H1 (cell line): ENCODE results near the gene FGFRL1.

Experiments
- ASH2L ChIP-seq: fragments of 200-600, 300-600 bp; sonication (generic); IDR thresholded peaks from one replicate; pipeline ENCODE4 v1.7.1; 2017; ENCODE audit warnings: low read length
- CEBPB ChIP-seq: IDR thresholded peaks from 2 replicates; pipeline ENCODE4 v1.6.1; 2012; ENCODE audit warnings: low read depth, low read length
- EP300 ChIP-seq, 2 experiments: IDR thresholded peaks; 1 replicate in 1 of 2; 2 replicates in 1 of 2; pipeline ENCODE4 v1.6.1; 2011 to 2012; ENCODE audit warnings: low read depth in 2 of 2, low read length in 2 of 2, mild to moderate bottlenecking in 2 of 2, borderline replicate concordance in 1 of 2, inconsistent platforms in 1 of 2, moderate library complexity in 1 of 2
- KDM1A ChIP-seq: fragments of 200-600, 300-600 bp; sonication (generic); IDR thresholded peaks from 2 replicates; pipeline ENCODE4 v1.7.1; 2016; ENCODE audit warnings: mild to moderate bottlenecking, low read length, borderline replicate concordance
- POLR2A ChIP-seq, 2 experiments: IDR thresholded peaks; 1 replicate in 1 of 2; 2 replicates in 1 of 2; pipeline ENCODE4 v1.6.1; 2011; ENCODE audit warnings: low read depth in 2 of 2, low read length in 2 of 2, mild to moderate bottlenecking in 2 of 2; ENCODE audit errors: control extremely low read depth in 1 of 2
- POLR2AphosphoS5 ChIP-seq: IDR thresholded peaks from 2 replicates; pipeline ENCODE4 v1.6.1; 2011; ENCODE audit warnings: low read depth, low read length
- SUZ12 ChIP-seq: fragments of 200-600 bp; sonication (generic); IDR thresholded peaks from 2 replicates; pipeline ENCODE4 v1.6.1; 2012; ENCODE audit warnings: mild to moderate bottlenecking, inconsistent platforms, low read length, moderate library complexity, mixed read lengths
- TF ChIP-seq, protein P1 (sequence below), 3 experiments: IDR thresholded peaks; 1 replicate in 2 of 3; 2 replicates in 1 of 3; pipeline versions ENCODE4 v1.5.1 to v1.6.1; 2011; ENCODE audit warnings: low read length in 3 of 3, mild to moderate bottlenecking in 3 of 3, inconsistent platforms in 2 of 3, low read depth in 1 of 3, moderate library complexity in 1 of 3; ENCODE audit not compliant: insufficient read depth in 1 of 3; ENCODE audit errors: control extremely low read depth in 1 of 3
- TF ChIP-seq, protein P2 (sequence below): fragments of 300-600 bp; sonication (generic); IDR thresholded peaks from 2 replicates; pipeline ENCODE4 v1.7.1; 2012; ENCODE audit warnings: low read length, moderate library complexity, mild to moderate bottlenecking, inconsistent platforms; ENCODE audit not compliant: insufficient replicate concordance

DNA sequence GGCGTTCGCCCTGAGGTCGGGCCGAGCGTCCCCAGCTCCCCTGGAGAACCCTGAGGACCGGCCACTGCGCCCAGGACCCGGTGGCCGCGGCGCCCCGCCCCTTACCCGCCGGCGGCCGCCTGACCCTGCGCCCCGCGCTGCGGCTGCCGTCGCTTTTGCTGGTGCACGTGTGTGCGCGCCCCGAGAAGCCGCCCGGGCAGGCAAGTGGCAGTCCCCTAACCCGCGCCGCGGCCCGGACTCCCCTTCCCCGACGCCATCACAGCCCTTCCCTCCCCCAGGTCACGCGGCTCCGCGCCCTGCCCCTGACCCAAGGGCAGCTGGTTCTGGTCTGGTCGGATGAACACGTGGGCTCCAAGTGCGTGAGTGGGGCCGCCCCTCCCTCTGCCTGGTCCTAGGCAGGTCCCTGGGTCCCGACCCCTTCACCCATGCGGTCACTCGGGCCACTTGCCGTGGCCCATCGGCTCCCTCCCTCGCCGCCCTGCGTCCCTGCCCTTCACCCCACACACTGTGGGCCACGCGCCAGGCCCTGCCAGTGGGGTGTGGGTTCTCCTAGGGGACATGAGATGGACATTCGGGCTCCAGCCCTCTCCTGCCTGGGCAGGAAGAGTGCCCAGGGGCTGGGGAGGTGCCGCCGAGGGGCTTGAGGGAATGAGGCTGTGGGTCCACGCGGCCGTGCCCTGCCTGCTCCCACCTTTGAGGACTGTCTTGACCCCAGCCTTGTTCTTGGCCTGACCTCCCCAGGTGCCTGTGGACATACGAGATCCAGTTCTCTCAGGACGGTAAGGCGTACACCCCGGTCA, 8.0 kb upstream of the FGFRL1 start:
- TF ChIP-seq, protein P1, sequence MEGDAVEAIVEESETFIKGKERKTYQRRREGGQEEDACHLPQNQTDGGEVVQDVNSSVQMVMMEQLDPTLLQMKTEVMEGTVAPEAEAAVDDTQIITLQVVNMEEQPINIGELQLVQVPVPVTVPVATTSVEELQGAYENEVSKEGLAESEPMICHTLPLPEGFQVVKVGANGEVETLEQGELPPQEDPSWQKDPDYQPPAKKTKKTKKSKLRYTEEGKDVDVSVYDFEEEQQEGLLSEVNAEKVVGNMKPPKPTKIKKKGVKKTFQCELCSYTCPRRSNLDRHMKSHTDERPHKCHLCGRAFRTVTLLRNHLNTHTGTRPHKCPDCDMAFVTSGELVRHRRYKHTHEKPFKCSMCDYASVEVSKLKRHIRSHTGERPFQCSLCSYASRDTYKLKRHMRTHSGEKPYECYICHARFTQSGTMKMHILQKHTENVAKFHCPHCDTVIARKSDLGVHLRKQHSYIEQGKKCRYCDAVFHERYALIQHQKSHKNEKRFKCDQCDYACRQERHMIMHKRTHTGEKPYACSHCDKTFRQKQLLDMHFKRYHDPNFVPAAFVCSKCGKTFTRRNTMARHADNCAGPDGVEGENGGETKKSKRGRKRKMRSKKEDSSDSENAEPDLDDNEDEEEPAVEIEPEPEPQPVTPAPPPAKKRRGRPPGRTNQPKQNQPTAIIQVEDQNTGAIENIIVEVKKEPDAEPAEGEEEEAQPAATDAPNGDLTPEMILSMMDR (IDR thresholded peaks at IDR 0.05; ENCODE audit: control extremely low read depth in 1 of 3, insufficient read depth in 1 of 3, low read depth in 1 of 3, low read length in 3 of 3), result no peak
- TF ChIP-seq ASH2L (no peak), EP300 (IDR thresholded peaks at IDR 0.05; ENCODE audit: borderline replicate concordance in 1 of 2, low read depth in 2 of 2, low read length in 2 of 2) (no peak), CEBPB (no peak), POLR2A (IDR thresholded peaks at IDR 0.05; ENCODE audit: control extremely low read depth in 1 of 2, low read depth in 2 of 2, low read length in 2 of 2) (no peak), SUZ12 (no peak), POLR2AphosphoS5 (no peak), KDM1A (no peak)
- TF ChIP-seq, protein P2, sequence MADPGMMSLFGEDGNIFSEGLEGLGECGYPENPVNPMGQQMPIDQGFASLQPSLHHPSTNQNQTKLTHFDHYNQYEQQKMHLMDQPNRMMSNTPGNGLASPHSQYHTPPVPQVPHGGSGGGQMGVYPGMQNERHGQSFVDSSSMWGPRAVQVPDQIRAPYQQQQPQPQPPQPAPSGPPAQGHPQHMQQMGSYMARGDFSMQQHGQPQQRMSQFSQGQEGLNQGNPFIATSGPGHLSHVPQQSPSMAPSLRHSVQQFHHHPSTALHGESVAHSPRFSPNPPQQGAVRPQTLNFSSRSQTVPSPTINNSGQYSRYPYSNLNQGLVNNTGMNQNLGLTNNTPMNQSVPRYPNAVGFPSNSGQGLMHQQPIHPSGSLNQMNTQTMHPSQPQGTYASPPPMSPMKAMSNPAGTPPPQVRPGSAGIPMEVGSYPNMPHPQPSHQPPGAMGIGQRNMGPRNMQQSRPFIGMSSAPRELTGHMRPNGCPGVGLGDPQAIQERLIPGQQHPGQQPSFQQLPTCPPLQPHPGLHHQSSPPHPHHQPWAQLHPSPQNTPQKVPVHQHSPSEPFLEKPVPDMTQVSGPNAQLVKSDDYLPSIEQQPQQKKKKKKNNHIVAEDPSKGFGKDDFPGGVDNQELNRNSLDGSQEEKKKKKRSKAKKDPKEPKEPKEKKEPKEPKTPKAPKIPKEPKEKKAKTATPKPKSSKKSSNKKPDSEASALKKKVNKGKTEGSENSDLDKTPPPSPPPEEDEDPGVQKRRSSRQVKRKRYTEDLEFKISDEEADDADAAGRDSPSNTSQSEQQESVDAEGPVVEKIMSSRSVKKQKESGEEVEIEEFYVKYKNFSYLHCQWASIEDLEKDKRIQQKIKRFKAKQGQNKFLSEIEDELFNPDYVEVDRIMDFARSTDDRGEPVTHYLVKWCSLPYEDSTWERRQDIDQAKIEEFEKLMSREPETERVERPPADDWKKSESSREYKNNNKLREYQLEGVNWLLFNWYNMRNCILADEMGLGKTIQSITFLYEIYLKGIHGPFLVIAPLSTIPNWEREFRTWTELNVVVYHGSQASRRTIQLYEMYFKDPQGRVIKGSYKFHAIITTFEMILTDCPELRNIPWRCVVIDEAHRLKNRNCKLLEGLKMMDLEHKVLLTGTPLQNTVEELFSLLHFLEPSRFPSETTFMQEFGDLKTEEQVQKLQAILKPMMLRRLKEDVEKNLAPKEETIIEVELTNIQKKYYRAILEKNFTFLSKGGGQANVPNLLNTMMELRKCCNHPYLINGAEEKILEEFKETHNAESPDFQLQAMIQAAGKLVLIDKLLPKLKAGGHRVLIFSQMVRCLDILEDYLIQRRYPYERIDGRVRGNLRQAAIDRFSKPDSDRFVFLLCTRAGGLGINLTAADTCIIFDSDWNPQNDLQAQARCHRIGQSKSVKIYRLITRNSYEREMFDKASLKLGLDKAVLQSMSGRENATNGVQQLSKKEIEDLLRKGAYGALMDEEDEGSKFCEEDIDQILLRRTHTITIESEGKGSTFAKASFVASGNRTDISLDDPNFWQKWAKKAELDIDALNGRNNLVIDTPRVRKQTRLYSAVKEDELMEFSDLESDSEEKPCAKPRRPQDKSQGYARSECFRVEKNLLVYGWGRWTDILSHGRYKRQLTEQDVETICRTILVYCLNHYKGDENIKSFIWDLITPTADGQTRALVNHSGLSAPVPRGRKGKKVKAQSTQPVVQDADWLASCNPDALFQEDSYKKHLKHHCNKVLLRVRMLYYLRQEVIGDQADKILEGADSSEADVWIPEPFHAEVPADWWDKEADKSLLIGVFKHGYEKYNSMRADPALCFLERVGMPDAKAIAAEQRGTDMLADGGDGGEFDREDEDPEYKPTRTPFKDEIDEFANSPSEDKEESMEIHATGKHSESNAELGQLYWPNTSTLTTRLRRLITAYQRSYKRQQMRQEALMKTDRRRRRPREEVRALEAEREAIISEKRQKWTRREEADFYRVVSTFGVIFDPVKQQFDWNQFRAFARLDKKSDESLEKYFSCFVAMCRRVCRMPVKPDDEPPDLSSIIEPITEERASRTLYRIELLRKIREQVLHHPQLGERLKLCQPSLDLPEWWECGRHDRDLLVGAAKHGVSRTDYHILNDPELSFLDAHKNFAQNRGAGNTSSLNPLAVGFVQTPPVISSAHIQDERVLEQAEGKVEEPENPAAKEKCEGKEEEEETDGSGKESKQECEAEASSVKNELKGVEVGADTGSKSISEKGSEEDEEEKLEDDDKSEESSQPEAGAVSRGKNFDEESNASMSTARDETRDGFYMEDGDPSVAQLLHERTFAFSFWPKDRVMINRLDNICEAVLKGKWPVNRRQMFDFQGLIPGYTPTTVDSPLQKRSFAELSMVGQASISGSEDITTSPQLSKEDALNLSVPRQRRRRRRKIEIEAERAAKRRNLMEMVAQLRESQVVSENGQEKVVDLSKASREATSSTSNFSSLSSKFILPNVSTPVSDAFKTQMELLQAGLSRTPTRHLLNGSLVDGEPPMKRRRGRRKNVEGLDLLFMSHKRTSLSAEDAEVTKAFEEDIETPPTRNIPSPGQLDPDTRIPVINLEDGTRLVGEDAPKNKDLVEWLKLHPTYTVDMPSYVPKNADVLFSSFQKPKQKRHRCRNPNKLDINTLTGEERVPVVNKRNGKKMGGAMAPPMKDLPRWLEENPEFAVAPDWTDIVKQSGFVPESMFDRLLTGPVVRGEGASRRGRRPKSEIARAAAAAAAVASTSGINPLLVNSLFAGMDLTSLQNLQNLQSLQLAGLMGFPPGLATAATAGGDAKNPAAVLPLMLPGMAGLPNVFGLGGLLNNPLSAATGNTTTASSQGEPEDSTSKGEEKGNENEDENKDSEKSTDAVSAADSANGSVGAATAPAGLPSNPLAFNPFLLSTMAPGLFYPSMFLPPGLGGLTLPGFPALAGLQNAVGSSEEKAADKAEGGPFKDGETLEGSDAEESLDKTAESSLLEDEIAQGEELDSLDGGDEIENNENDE, result no peak
